HG02970 (cell line): ENCODE measurements around the gene ABCA9.
"Not testable (repeated sequence)": the region's sequence is repeated elsewhere in the genome, so short reads cannot be mapped to it uniquely, and the experiment has no call there.

Source experiments
- ATAC-seq: cut with Tn5 transposase; IDR thresholded peaks from one replicate; pipeline ENCODE4 v1.9.1; 2021; ENCODE audit warnings: mild to moderate bottlenecking, moderate library complexity, moderate number of reproducible peaks; ENCODE audit not compliant: unreplicated experiment, low FRiP score

The ABCA9 gene, protein sequence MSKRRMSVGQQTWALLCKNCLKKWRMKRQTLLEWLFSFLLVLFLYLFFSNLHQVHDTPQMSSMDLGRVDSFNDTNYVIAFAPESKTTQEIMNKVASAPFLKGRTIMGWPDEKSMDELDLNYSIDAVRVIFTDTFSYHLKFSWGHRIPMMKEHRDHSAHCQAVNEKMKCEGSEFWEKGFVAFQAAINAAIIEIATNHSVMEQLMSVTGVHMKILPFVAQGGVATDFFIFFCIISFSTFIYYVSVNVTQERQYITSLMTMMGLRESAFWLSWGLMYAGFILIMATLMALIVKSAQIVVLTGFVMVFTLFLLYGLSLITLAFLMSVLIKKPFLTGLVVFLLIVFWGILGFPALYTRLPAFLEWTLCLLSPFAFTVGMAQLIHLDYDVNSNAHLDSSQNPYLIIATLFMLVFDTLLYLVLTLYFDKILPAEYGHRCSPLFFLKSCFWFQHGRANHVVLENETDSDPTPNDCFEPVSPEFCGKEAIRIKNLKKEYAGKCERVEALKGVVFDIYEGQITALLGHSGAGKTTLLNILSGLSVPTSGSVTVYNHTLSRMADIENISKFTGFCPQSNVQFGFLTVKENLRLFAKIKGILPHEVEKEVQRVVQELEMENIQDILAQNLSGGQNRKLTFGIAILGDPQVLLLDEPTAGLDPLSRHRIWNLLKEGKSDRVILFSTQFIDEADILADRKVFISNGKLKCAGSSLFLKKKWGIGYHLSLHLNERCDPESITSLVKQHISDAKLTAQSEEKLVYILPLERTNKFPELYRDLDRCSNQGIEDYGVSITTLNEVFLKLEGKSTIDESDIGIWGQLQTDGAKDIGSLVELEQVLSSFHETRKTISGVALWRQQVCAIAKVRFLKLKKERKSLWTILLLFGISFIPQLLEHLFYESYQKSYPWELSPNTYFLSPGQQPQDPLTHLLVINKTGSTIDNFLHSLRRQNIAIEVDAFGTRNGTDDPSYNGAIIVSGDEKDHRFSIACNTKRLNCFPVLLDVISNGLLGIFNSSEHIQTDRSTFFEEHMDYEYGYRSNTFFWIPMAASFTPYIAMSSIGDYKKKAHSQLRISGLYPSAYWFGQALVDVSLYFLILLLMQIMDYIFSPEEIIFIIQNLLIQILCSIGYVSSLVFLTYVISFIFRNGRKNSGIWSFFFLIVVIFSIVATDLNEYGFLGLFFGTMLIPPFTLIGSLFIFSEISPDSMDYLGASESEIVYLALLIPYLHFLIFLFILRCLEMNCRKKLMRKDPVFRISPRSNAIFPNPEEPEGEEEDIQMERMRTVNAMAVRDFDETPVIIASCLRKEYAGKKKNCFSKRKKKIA (N-terminal part only)

DNA sequence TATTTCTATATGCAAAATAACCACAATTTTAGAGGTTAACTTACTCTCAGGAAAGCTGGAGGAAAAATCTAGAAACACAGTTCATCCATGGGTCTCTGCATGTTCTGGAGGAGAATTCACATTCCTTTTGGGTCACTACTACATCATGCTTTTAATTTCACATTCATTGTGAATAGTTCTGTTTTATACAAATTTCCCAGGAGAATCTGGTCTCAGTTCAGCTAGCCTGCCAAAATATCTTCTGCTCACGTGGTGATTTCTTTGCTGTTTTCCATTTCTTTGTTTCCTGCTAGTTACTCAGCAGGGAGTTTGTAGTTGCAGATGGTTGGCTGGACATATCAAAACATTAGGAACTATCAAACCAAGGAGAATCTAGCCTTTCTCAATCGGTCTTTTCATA is at the start of gene ABCA9:
ABCA9 (minus strand) TSS at position 106 of the 400 bp plus-strand sequence. CDS start 9,801 bp downstream, outside the sequence.
- ATAC-seq: no peak

DNA sequence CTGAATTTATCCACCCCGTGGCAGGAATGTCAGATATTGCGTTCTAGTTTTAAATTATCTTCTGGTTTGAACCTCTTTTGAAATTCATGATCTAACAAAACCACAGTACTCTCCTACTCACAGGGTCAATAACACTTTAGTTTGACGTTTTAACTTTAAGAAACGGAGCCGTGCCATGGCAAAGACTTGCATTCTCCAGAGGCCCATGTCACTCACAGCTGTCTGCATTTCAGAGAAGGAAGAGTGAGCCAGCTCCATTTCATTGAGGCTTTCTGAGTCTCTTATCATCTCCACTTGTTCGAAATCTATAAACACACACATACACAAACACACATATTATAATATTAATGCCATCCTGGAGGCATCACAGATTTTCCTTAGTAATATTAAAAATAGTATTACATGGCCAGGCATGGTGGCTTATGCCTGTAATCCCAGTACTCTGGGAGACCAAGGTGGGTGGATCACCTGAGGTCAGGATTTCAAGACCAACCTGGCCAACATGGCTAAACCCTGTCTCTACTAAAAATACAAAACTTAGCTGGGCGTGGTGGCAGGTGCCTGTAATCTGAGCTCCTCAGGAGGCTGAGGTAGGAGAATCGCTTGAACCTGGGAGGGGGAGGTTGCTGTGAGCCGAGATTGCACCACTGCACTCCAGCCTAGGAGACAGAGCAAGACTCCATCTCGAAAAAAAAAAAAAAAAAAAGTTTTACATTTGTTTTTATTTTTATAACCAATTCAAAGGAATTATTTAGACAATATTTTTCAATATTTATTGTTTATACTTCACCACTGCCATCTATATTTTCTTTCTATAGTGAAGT is 45.4 kb upstream of the ABCA9 start:
- ATAC-seq: no peak

DNA sequence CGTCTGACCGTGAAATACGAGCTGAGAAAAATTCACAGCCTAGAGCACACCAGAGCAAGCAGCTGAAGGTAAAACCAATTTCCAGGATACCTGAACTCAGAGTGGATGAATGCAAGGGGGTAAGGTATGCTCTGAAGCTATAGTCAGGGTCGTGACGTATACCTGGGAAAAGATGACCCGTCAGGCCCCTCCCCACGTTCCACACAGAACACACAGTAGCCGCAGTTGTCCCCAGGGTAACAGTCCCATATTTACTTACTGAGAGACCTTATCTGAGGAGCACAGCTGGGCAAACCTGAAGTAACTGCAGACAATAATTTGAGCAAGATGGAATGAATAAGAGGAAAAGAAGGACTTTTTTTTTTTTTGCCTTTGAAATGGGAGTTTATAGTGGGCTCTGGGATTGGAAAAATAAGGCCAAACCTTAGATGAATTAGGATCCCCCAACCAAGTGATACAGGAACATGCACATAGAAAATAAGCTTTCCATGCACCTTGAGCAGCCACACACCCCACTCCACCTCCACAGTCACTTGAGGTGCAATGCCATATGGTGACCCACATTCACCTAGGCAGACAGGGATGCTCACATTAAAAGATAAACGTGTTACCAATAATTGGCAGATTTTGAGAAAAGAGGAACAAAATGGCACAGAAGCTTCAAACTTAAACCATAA is 43.0 kb upstream of the ABCA9 start:
- ATAC-seq: no peak

DNA sequence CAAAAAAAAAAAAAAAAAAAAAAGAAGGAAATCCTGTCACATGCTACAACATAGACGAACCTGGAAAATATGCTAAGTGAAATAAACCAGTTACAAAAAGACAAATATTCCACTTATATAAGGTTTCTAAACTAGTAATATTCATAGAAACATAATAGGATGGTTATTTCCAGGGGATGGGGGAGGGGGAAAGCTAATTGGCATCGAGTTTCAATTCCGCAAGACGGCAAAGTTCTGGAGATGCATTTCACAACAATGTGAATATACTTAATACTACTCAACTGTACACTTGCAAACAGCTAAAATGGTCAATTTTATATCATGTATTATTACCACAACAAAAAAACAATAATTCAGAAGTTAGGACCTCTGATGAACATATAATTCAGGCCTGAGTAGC is 37.9 kb upstream of the ABCA9 start:
- ATAC-seq: no peak

DNA sequence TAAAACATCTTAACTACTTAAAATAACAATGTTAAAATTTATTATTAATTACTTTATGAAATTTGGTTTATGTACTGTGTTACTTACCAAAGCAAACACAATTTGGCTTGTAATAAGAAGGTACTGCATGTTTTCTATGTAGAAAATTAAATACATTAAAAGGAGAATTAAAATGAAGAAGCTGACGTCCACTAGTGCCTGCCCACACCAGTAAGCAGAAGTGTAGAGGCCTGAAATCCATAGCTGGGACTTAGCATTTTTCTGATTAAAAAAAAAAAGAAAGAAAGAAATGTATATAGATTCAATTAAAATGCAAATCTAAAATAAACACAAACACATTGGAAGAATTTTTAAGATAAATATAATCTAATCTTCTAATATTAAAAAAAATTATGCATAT is 35.8 kb upstream of the ABCA9 start:
- ATAC-seq: no peak

DNA sequence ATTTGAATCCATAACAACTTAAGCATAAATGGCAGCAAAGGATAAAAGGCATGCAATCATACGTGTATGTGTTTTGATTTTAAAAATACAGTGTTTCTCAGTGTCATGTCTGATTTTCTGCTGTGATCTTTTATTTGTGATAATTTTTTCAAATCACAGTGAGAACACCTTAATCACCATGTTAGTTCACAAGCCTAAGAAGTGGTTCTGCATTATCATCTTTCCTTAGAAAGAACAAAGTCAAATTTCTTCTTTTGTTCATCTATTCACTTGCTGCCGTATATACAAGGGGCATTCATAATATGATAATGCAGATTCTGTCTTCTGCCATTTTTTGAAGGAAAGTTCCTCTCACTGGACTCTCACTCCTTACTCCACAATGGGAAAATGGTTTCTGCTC is 33.3 kb upstream of the ABCA9 start:
- ATAC-seq: no peak

DNA sequence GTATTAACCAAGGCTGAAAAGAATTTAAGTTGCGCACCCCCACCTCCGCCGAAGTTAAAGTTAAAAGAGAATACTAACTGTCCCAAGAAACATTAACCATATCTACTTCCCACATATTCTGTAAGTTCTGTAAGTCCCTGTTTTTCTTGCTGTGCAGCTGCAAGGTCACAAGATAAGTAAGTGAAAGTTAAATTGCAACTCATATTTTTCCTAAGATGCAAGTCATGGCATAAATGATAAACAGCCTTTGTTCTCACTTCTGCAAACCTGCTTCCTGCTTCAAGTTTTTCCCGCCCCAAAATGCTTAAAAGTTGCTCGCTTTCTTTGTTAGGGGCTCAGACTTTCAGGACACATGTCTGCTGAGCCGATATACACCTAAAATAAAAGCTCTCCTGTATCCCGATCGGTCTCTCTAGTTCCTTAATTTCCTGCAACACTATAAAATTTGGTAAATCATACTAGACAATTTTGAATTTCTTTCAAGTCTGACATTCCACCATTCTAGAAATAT is 32.6 kb upstream of the ABCA9 start:
- ATAC-seq: no peak

DNA sequence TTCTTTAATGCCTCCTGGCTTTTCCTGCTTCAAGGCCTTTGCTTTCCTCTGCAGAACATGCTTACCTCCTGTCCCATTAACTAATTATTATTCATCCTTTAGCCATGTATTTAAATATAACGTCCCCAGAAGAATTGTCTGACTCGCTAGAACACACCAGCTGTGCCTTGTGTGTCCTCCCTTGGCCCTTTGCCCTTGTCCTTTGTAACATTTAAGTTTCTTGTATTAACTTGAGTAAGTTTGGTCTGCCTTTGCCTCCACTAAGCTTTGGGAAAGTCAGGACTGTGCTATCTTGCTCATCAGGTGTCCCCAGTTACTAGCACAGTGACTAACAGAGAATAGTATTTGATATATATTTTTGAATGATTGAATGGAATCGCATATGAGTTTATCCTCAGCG is 29.6 kb upstream of the ABCA9 start:
- no peak for ATAC-seq

DNA sequence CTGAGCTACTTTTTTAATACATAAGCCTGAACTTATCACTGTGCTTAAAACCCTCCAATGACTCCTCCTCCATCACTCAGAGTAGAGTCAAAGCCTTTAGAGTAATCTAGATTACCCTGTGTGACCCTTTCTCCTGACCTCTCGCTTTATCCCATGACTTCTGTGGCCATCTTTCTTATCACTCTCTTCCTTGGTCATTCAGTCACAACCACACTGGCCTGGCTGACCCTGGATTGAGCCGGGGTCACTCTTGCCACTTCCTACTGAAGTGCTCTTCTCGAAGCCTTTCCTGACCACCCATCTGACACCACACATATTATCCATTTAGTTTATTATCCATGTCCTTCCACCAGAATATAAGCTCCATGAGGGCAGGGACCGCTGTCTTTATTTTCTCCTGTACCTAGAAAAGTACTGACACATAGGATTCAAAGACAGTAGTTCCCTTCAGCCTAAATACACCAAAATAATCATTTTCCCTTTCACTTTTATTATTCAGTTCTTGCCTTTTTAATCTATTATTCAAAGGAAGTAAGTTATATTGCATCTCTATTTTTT is 28.0 kb upstream of the ABCA9 start:
- no peak for ATAC-seq

DNA sequence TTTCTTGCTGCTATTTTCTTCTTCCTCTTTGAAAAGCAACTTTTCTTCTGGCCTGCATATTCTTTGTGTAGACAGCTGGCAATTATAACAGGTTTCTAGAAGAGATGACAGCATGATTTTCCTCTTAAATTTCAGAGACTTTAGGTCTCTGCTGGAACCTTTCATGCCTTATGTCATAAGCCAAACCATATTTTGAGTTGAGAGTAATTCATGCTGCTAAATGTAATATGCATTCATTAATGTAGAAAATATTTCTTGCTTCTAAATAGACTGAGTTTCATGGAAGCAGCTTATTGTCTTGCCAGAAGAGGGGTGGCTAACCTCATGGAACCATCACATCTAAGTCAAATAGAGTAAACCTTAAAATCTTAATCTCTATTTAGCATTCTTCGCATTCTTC is 25.9 kb upstream of the ABCA9 start:
- no peak for ATAC-seq

DNA sequence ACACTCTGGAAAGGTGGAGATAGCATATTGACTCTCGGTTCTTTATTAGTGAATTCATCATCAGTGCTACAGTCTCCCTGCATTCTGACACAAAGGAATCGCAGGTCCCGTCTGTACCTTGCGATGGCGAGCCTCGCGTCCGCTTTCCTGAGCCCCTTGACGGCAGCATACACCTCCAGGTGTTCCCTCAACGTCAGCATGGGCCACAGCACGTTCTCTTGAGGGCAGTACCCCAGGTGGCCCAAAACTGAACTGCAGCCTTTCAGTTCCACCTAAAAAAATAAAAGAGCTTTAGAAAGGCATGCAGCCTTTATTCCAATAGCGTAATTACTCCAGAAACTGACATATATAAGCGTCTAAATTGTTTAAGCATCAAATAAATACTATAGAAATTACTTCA is 24.2 kb upstream of the ABCA9 start:
- no peak for ATAC-seq

DNA sequence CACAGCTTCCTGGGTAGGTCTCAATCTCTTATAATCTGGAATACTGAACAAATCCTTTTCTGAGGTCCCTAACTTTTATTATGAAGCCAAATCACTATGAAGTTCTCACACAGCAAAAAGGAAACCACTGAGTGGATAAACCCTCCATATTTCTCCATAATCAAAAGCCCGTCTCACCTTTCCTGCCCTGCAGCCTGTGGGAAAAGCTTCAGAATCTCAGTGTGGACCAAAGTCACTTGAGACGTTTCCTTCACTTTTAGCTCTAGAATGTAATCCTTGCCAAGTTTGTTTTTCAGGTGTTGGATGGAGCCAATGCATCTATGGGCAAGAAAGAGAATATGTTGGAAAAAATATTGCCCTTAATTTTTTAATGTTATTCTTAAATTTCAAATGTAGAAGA is 22.0 kb upstream of the ABCA9 start:
- no peak for ATAC-seq

DNA sequence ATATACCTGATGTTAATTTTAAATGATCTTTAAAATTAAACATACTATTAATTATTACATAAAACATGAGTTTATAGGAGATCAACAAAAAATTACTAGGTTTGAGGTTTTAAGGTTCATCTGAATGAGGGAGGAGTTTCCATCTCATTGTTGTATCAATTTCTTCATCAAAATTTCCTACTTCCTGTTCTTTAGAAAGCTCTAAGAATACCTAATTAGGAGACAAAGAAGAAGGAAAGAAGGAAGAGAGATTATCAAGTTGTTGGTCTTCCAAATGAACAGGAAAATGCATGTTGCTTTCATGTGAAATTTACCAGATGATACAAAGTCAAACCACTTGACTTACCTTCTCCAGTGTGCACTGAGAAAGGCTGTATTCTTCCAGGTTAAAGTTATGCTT is 18.1 kb upstream of the ABCA9 start:
- ATAC-seq: no peak

DNA sequence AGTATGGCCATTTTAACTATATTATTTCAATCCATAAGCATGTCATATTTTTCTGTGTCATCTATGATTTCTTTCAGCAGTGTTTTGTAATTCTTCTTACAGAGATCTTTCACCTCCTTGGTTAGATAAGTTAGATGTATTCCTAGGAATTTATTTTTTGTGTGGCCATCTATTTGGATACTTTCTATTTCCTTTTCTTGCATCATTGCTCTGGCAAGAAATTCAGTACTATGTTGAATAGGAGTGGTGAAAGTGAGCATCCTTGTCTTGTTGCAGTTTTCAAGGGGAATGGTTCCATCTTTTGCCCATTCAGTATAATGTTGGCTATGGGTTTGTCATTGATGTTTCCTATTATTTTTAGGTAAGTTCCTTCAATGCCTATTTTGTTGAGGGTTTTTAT is 15.1 kb upstream of the ABCA9 start:
- no peak for ATAC-seq

DNA sequence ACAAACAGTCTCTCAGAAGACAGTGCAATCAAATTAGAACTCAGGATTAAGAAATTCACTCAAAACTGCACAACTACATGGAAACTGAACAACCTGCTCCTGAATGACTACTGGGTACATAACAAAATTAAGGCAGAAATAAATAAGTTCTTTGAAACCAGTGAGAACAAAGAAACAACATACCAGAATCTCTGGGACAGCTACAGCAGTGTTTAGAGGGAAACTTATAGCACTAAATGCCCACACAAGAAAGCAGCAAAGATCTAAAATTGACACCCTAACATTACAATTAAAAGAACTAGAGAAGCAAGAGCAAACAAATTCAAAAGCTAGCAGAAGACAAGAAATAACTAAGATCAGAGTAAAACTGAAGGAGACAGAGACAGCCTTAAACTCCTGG is 12.7 kb upstream of the ABCA9 start:
- ATAC-seq: not testable (repeated sequence)

DNA sequence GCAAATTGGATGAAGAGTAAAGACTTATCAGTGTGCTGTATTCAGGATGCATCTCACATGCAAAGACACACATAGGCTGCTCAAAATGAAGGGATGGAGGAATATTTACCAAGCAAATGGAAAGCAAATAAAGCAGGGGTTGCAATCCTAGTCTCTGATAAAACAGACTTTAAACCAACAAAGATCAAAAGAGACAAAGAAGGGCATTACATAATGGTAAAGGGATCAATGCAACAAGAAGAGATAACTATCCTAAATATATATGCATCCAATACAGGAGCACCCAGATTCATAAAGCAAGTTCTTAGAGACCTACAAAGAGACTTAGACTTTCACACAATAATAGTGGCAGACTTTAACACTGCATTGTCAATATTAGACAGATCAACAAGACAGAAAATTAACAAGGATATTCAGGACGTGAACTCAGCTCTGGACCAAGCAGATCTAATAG is 12.1 kb upstream of the ABCA9 start:
- not testable (repeated sequence) for ATAC-seq

DNA sequence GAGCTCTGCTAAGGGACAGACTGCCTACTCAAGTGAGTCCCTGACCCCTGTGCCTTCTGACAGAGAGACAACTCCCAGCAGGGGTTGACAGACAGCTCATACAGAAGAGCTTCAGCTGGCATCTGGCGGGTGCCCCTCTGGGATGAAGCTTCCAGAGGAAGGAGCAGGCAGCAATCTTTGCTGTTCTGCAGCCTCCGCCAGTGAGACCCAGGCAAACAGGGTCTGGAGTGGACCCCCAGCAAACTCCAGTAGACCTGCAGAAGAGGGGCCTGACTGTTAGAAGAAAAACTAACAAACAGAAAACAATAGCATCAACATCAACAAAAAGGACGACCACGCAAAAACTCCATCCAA is 10.5 kb upstream of the ABCA9 start:
- not testable (repeated sequence) for ATAC-seq

DNA sequence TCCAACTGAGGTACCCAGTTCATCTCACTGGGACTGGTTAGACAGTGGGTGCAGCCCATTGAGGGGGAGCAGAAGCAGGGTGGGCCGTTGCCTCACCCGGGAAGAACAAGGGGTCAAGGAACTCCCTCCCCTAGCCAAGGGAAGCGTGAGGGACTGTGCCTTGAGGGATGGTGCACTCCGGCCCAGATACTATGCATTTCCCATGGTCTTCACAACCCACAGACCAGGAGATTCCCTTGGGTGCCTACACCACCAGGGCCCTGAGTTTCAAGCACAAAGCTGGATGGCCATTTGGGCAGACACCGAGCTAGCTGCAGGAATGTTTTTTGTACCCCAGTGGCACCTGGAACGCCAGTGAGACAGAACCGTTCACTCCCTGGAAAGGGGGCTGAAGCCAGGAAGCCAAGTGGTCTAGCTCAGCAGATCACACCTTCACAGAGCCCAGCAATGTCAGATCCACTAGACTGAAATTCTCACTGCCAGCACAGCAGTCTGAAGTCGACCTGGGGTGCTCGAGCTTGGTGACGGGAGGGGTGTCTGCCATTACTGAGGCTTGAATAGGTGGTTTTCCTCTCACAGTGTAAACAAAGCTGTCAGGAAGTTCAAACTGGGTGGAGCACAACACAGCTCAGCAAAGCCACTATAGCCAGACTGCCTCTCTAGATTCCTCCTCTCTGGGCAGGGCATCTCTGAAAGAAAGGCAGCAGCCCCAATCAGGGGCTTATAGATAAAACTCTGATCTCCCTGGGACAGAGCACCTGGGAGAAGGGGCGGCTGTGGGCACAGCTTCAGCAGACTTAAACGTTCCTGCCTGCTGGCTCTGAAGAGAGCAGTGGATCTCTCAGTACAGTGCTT is 9.9 kb upstream of the ABCA9 start:
- not testable (repeated sequence) for ATAC-seq
